SK-N-SH treated with all-trans-retinoic acid at 6 μM for 48 hours (cell line): ENCODE results near the gene MRPS23.

ENCODE experiments used
- BACH2 ChIP-seq: fragments of 250-450 bp; sonication (Bioruptor Pico); IDR thresholded peaks from 2 replicates; pipeline ENCODE4 v1.9.0; 2021; ENCODE audit warnings: mild to moderate bottlenecking, borderline replicate concordance
- CSRNP3 ChIP-seq: fragments of 250-450 bp; sonication (Bioruptor Pico); IDR thresholded peaks from 2 replicates; pipeline ENCODE4 v1.5.1; 2021; ENCODE audit warnings: mild to moderate bottlenecking, moderate library complexity
- GLIS3 ChIP-seq: fragments of 250-450 bp; sonication (Bioruptor Pico); IDR thresholded peaks from 2 replicates; pipeline ENCODE4 v1.5.0; 2020; ENCODE audit warnings: mild to moderate bottlenecking, moderate library complexity
- ISL1 ChIP-seq: fragments of 250-450 bp; sonication (Bioruptor Pico); IDR thresholded peaks from 2 replicates; pipeline ENCODE4 v2.1.2; 2022; ENCODE audit warnings: mild to moderate bottlenecking, moderate library complexity
- OSR1 ChIP-seq: fragments of 250-450 bp; sonication (Bioruptor Pico); IDR thresholded peaks from 2 replicates; pipeline ENCODE4 v1.8.0; 2022; ENCODE audit warnings: moderate library complexity, mild to moderate bottlenecking, inconsistent platforms
- PATZ1 ChIP-seq: fragments of 250-450 bp; sonication (Bioruptor Pico); IDR thresholded peaks from 2 replicates; pipeline ENCODE4 v1.8.0; 2020; ENCODE audit warnings: mild to moderate bottlenecking, moderate library complexity, borderline replicate concordance
- RARB ChIP-seq: fragments of 250-450 bp; sonication (Bioruptor Pico); IDR thresholded peaks from 2 replicates; pipeline ENCODE4 v1.8.0; 2021; ENCODE audit warnings: mild to moderate bottlenecking, moderate library complexity
- SNAI2 ChIP-seq: fragments of 250-450 bp; sonication (Bioruptor Pico); IDR thresholded peaks from 2 replicates; pipeline ENCODE4 v1.5.0; 2020; ENCODE audit warnings: mild to moderate bottlenecking, moderate library complexity
- TCF4 ChIP-seq: fragments of 250-450 bp; sonication (Bioruptor Pico); IDR thresholded peaks from 2 replicates; pipeline ENCODE4 v1.8.0; 2021; ENCODE audit warnings: mild to moderate bottlenecking, moderate library complexity, borderline replicate concordance
- TOX ChIP-seq: fragments of 250-450 bp; sonication (Bioruptor Pico); IDR thresholded peaks from 2 replicates; pipeline ENCODE4 v1.8.0; 2021; ENCODE audit warnings: mild to moderate bottlenecking, moderate library complexity, borderline replicate concordance
- ZFP3 ChIP-seq: fragments of 250-450 bp; sonication (Bioruptor Pico); IDR thresholded peaks from 2 replicates; pipeline ENCODE4 v1.5.0; 2020; ENCODE audit warnings: mild to moderate bottlenecking, moderate library complexity
- ZNF8 ChIP-seq: fragments of 450-650 bp; formaldehyde crosslinking; IDR thresholded peaks from 2 replicates; pipeline ENCODE4 v1.5.0; 2020; ENCODE audit warnings: mild to moderate bottlenecking, moderate library complexity

DNA sequence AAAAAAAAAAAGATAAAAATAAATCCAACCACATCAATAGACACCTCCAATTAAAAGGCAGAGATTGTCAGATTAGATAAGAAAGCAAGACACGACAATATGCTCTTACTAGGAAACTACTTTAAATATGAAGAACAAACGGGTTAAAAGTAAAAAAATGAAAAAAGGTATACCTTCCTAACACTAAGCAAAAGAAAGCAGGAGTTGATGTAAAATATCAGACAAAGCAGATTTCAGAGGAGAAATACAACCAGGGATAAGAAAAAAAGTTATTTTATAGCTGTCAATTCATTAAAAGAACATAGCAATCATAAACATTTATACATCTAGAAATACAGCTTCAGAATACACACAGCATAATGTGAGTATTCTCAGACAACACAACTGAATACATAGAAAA lies 55.0 kb downstream of the MRPS23 start:
- no peak for TF ChIP-seq TOX (CRISPR knock-in tag)
- no peak for TF ChIP-seq GLIS3
- TF ChIP-seq RARB (CRISPR knock-in tag) = no peak
- TF ChIP-seq OSR1 = no peak
- TF ChIP-seq SNAI2 = no peak
- no peak for TF ChIP-seq TCF4
- TF ChIP-seq CSRNP3 (CRISPR knock-in tag) = no peak
- TF ChIP-seq ISL1 (CRISPR knock-in tag) = no peak
- TF ChIP-seq ZFP3 (CRISPR knock-in tag) = no peak
- TF ChIP-seq PATZ1 (CRISPR knock-in tag) = no peak
- no peak for TF ChIP-seq BACH2 (CRISPR knock-in tag)
- TF ChIP-seq ZNF8 (CRISPR knock-in tag) = no peak
